ENCODE results near the gene NFKBIE. TPM values are rescaled to one million over a fixed set of nuclear protein-coding genes. Genes with fewer than 3 reads are reported as not detected.

The NFKBIE gene
- total and polyA plus RNA-seq, 9 of the 15 experiments (the other 6 are each of a cell fraction or from before 2014, with no cell fraction given), result 2.1 to 16.4 (median 11.7) TPM

GRCh38 chr6:44219053-44219814 is 46.1 kb downstream of the NFKBIE start (continued):
- TF ChIP-seq PHF20 (IDR thresholded peaks at IDR 0.05; ENCODE audit: partially characterized antibody) (peak; percentile 67), TCF3 (CRISPR knock-in tag; IDR thresholded peaks at IDR 0.05) (no peak), BACH1 (tag; IDR thresholded peaks at IDR 0.05) (no peak), NUFIP1 (IDR thresholded peaks at IDR 0.05; ENCODE audit: partially characterized antibody) (no peak), HNRNPLL (IDR thresholded peaks at IDR 0.05; ENCODE audit: low read depth, low read length, poor library complexity, severe bottlenecking) (peak; percentile 45), SIN3A (IDR thresholded peaks at IDR 0.05; ENCODE audit: borderline replicate concordance in 2 of 2, control insufficient read depth in 1 of 2, low read depth in 2 of 2, low read length in 2 of 2) (0 out of 4 replicates have a peak, but pooled peaks have one; percentile 61 to 63), RBM17 (IDR thresholded peaks at IDR 0.05; ENCODE audit: borderline replicate concordance, low read depth, low read length) (no peak), REST (IDR thresholded peaks at IDR 0.05; ENCODE audit: borderline replicate concordance) (peak; percentile 99), REST (CRISPR knock-in tag; IDR thresholded peaks at IDR 0.05; ENCODE audit: low read depth) (no peak), CREB3 (tag; conservative IDR thresholded peaks at IDR 0.05; ENCODE audit: low read depth) (no peak), E2F8 (IDR thresholded peaks at IDR 0.05; ENCODE audit: low read depth, partially characterized antibody) (no peak), SMC3 (conservative IDR thresholded peaks at IDR 0.05; ENCODE audit: insufficient read depth, low read depth, low read length) (no peak), IFI16 (CRISPR knock-in tag; IDR thresholded peaks at IDR 0.05) (no peak), GTF2E2 (tag; IDR thresholded peaks at IDR 0.05) (no peak)
